Fibroblast of skin of left quadriceps (primary cell): Measurements from ENCODE around the gene TAOK1.
A peak's percentile ranks its signal among the peaks of the same experiment; 100 is the strongest.
"Not testable (repeated sequence)": the region's sequence is repeated elsewhere in the genome, so short reads cannot be mapped to it uniquely, and the experiment has no call there.

Experiments
- DNase-seq, 2 experiments: peaks; one replicate each; pipeline ENCODE4 v3.0.0-alpha.2; 2013; ENCODE audit warnings: low read depth in 2 of 2

Gene TAOK1

GRCh38 chr17:29443041-29443739 is 53.0 kb downstream of the TAOK1 start:
- no peak for DNase-seq

DNA sequence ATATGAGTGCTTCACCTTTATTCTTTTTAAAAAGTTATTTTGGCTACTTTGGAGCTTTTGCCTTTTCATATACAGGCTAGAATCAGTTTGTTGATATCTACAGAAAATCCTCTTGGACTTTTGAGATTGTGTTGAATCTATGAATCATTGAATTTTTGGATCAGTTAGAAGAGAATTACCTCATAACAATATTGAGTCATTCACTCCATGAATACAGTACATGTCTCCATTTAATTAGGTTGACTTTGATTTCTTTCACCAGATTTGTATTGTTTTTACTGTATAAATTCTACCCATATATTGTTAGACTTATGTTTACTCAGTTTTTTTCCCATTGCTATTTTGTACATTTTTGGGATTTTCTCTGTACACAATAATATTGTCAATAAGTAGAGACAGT is 54.4 kb downstream of the TAOK1 start:
- peak; percentile 15 to 20 for DNase-seq

- no peak for DNase-seq
Measured at GRCh38 chr17:29445844-29446243, 55.7 kb downstream of the TAOK1 start.

DNA sequence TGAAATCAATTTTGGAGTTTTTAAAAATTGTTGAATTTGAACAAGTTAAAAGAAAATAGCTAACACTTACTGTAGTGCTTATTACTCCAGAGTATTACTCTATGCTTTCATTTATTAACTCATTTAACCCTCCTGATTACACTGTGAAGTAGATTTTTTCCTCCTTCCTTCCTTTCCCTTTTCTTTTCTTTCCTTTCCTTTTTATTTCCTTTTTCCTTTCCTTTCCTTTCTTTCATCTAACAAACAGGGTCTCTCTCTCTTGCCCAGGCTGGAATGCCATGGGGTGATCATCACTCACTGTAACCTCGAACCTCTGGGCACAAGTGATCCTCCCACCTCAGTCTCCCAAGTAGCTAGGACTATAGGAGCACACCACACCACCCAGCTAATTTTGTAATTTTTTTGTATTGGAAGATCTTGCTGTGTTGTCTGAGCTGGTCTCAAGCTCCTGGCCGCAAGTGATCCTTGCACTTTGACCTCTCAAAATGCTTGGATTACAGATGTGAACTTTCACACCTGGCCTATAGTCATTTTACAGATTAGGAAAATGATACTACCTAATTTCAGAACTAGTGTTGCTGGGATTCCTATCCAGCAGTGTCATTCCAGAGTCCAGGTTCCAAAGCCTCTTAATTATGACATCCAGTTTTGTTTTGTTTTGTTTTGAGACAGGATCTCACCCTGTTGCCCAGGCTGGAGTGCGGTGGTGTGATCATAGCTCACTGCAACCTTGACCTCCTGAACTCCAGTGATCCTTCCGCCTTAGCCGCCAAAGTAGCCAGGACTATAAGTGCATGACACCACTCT is 59.9 kb downstream of the TAOK1 start:
- DNase-seq: no peak

GRCh38 chr17:29451121-29451742 is 61.1 kb downstream of the TAOK1 start:
- DNase-seq: no peak

DNA sequence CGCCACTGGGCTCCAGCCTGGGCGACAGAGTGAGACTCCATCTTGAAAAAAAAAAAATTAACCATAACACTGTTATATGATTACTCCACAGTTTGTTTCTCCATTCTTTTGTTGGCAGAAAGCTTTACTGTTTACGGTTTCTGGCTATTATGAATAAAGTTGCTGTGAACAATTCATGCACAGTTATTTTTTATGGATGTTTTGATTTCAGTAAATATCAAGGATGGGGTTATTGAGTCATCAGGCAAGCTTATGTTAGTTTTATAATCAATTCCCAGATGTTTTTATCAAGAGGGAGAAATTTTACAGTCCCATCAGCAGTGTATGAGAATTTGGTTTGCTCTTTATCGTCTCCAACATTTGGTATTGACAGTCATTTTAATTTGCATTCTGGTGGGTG is 67.9 kb downstream of the TAOK1 start:
- no peak for DNase-seq

GRCh38 chr17:29461483-29462206 is 71.5 kb downstream of the TAOK1 start:
- no peak for DNase-seq

GRCh38 chr17:29469276-29469675 is 79.1 kb downstream of the TAOK1 start:
- DNase-seq: no peak

- not testable (repeated sequence) for DNase-seq
Measured at GRCh38 chr17:29473437-29473836, 83.3 kb downstream of the TAOK1 start.

GRCh38 chr17:29474297-29474696 is 84.1 kb downstream of the TAOK1 start:
- no peak for DNase-seq

DNA sequence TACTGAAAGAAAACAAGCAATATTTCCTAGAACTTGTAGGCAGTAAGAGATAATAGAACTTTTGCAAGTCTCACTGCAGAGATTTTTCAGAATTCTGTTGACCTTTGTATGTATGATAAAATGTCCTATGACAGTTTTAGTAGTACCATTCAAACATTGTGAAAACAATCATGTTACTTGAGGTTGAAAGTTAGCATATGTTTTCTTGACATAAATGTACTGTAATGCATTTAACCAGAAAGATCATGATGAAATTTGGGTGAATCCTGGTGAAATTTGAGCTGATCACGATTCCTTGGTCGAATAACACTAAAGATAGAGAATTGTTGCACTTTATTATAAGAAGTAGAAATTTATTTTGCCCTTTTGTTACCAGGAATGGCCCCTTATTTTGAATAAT is 85.7 kb downstream of the TAOK1 start:
- DNase-seq: no peak

GRCh38 chr17:29480249-29480928 is 90.2 kb downstream of the TAOK1 start:
- DNase-seq: not testable (repeated sequence)

DNA sequence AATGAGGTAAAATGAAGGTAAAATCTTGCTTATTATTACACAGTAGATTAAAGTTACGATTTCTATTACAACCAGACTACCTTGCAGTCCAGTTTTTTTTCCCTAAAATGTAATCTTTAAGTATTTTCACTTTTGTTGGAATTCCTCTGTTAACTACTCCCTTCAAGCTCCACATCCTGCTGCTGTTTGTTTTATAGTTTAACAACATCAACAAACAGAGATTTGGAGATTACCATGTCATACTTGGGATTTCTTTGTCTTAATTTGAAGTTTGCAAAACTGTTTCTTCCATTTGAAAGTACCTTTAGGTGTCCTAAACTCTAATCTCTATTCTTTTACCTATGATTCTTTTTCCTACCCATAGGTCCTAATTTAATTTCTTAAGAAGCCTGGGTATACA is 93.3 kb downstream of the TAOK1 start:
- DNase-seq: no peak

GRCh38 chr17:29495011-29495410 is 104.8 kb downstream of the TAOK1 start:
- peak in 1 of 2 experiments; percentile 11 for DNase-seq

- DNase-seq: no peak
Measured at GRCh38 chr17:29504711-29505110, 114.5 kb downstream of the TAOK1 start.

DNA sequence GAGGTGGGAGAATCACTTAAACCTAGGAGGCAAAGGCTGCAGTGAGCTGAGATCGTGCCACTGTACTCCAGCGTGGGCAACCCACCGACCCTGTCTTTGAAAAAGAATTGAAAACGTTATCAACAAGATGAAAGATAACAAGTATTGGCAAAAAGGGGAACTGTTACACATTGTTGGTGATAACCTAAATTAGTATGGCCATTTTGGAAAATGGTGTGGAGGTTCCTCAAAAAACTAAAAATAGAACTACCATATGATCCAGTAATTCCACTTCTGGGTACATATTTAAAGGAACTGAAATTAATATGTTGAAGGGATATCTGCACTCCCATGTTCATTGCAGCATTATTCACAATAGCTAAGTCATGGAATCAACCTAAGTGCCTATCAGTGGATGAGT is 115.7 kb downstream of the TAOK1 start:
- DNase-seq: no peak

GRCh38 chr17:29510953-29511352 is 120.8 kb downstream of the TAOK1 start:
- DNase-seq: no peak

DNA sequence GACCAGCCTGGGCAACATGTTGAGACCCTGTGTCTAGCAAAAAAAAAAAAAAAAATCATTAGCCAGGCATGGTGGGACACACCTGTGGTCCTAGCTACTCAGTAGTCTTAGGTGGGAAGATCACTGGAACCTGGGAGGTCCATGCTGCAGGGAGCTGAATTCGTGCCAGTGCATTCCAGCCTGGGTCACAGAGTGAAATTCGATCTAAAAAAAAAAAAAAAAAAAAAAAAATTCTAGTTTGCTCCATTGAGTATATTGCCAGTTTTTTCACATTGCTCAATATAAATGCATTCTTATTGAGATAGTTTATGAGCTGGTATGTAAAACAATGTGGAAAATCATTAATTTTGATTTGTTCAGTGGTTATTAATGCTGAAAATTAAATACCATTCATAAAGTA is 124.6 kb downstream of the TAOK1 start:
- peak; percentile 20 to 35 for DNase-seq

DNA sequence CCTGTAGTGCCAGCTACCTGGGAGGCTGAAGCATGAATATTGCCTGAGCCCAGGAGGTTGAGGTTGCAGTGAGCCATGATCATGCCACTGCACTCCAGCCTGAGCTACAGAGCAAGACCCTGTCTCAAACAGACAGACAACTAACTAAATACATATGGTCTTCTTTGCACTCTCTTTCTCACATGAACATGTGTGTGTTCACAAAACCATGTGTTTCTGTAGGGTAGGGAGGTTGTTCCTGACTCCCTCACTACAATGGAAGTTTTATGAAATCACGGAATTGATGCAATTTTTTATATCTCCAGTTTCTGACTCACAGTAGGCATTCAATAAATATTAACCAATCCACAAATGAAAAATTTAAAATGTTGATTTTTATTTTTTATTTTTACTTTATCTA is 128.2 kb downstream of the TAOK1 start:
- DNase-seq: no peak

- DNase-seq: no peak
Measured at GRCh38 chr17:29524692-29525091, 134.5 kb downstream of the TAOK1 start.

DNA sequence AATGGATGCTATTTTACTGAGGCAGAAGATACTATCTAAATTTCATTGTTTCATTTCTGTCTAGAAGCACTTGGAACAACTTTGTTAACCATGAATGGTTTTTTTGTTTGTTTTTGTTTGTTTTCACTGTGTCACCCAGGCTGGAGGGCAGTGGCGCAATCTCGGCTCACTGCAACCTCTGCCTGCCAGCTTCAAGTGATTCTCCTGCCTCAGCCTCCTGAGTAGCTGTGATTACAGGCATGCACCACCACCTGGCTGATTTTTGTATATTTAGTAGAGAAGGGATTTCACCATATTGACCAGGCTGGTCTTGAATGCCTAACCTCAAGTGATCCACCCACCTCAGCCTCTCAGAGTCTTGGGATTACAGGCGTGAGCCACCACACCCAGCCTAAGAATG is 136.2 kb downstream of the TAOK1 start:
- no peak for DNase-seq

DNA sequence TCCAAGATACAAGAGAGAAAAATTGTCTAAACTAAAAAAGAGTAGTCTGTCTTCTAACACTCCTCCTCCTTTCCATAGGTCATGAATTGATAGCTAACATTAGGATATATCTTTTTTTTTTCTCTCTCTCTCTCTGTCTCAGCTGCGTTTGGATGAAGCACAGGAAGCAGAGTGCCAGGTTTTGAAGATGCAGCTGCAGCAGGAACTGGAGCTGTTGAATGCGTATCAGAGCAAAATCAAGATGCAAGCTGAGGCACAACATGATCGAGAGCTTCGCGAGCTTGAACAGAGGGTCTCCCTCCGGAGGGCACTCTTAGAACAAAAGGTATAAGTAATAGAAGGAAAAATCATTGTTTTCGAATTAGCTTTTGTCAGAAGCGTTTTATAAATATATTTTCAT is 143.8 kb downstream of the TAOK1 start:
- DNase-seq: no peak
